HuH-7.5 (cell line): ENCODE results near the gene UBASH3A.

Source experiments
- DNase-seq: peaks from one replicate; pipeline ENCODE4 v3.0.0; 2011; ENCODE audit warnings: low spot score

The UBASH3A gene

GRCh38 chr21:42374864-42375499, 28.7 kb upstream of the UBASH3A start:
- DNase-seq, result no peak

- DNase-seq, result no peak
Measured at GRCh38 chr21:42375506-42375905, 28.2 kb upstream of the UBASH3A start.

- DNase-seq, result no peak
Measured at GRCh38 chr21:42375966-42376337, 27.8 kb upstream of the UBASH3A start.

GRCh38 chr21:42376338-42376982, 27.2 kb upstream of the UBASH3A start:
- no peak for DNase-seq

- DNase-seq, result no peak
Measured at GRCh38 chr21:42377211-42377950, 26.3 kb upstream of the UBASH3A start.

- DNase-seq, result no peak
Measured at GRCh38 chr21:42377951-42378340, 25.8 kb upstream of the UBASH3A start.

- DNase-seq, result no peak
Measured at GRCh38 chr21:42378418-42378817, 25.3 kb upstream of the UBASH3A start.

GRCh38 chr21:42379426-42380215, 24.1 kb upstream of the UBASH3A start:
- DNase-seq, result no peak

GRCh38 chr21:42381347-42381984, 22.2 kb upstream of the UBASH3A start:
- peak; percentile 51 for DNase-seq

- no peak for DNase-seq
Measured at GRCh38 chr21:42382915-42383314, 20.8 kb upstream of the UBASH3A start.

- no peak for DNase-seq
Measured at GRCh38 chr21:42383331-42383730, 20.4 kb upstream of the UBASH3A start.

GRCh38 chr21:42384156-42384945, 19.4 kb upstream of the UBASH3A start:
- DNase-seq, result no peak

- DNase-seq, result no peak
Measured at GRCh38 chr21:42384989-42385388, 18.7 kb upstream of the UBASH3A start.

GRCh38 chr21:42385619-42386018, 18.1 kb upstream of the UBASH3A start:
- no peak for DNase-seq

- no peak for DNase-seq
Measured at GRCh38 chr21:42386034-42386591, 17.6 kb upstream of the UBASH3A start.

- DNase-seq, result no peak
Measured at GRCh38 chr21:42387164-42387563, 16.5 kb upstream of the UBASH3A start.

GRCh38 chr21:42387843-42388340, 15.8 kb upstream of the UBASH3A start:
- no peak for DNase-seq

- no peak for DNase-seq
Measured at GRCh38 chr21:42388740-42389448, 14.8 kb upstream of the UBASH3A start.

- no peak for DNase-seq
Measured at GRCh38 chr21:42389449-42389835, 14.3 kb upstream of the UBASH3A start.

GRCh38 chr21:42390193-42390592, 13.5 kb upstream of the UBASH3A start:
- no peak for DNase-seq
